Esophagus muscularis mucosa (tissue), 4 donors: ENCODE measurements around the gene SLC5A6. TPM values are rescaled to one million over a fixed set of nuclear protein-coding genes. Genes with fewer than 3 reads are reported as not detected.

Experiments
- DNase-seq: peaks from one replicate; pipeline ENCODE4 v3.0.0-alpha.2; 2017; ENCODE audit errors: extremely low spot score
- H3K27ac ChIP-seq, 4 donors: fragments of 200-600 bp; sonication (generic); replicated peaks in 1 of 4; 1 replicate in 3 of 4; 2 replicates in 1 of 4; pipeline ENCODE4 v1.5.1; 2016 to 2019; ENCODE audit warnings: mild to moderate bottlenecking in 1 of 4
- H3K27me3 ChIP-seq, 4 donors: fragments of 200-600 bp; sonication (generic); one replicate each; pipeline versions ENCODE4 v1.5.1 to v1.6.0; 2016 to 2019
- H3K36me3 ChIP-seq, 4 donors: fragments of 200-600 bp; sonication (generic); one replicate each; pipeline ENCODE4 v1.5.1; 2016 to 2019
- H3K4me1 ChIP-seq, 4 donors: fragments of 200-600 bp; sonication (generic); one replicate each; pipeline ENCODE4 v1.5.1; 2016 to 2019
- H3K4me3 ChIP-seq, 4 donors: fragments of 200-600 bp; sonication (generic); 1 replicate in 2 of 4; 2 replicates in 2 of 4; pipeline ENCODE4 v1.5.1; 2016 to 2019; ENCODE audit warnings: mild to moderate bottlenecking in 4 of 4, moderate library complexity in 1 of 4
- H3K9me3 ChIP-seq, 4 donors: fragments of 200-600 bp; sonication (generic); 1 replicate in 3 of 4; 2 replicates in 1 of 4; pipeline ENCODE4 v1.5.1; 2016 to 2019
- EP300 ChIP-seq: sonication (generic); formaldehyde crosslinking; IDR thresholded peaks from one replicate; pipeline ENCODE4 v1.6.1; 2017; ENCODE audit warnings: antibody characterized with exemption
- POLR2A ChIP-seq: fragments of 450-650 bp; IDR thresholded peaks from one replicate; pipeline ENCODE4 v1.6.1; 2017; ENCODE audit warnings: antibody characterized with exemption, moderate library complexity, mild to moderate bottlenecking, low read depth
- POLR2AphosphoS5 ChIP-seq, 2 donors: sonication (generic); formaldehyde crosslinking; IDR thresholded peaks; one replicate each; pipeline ENCODE4 v1.6.1; 2017; ENCODE audit warnings: antibody characterized with exemption in 2 of 2
- WGBS: methylation state at CpG from one replicate; pipeline ENCODE4 v1.1.5; 2018; 5-methylcytosine and 5-hydroxymethylcytosine counted together
- intact Hi-C: fragments of 100-400 bp; cut with DNase I; formaldehyde crosslinking; loops from one replicate; pipeline ENCODE4 v1.15.1; 2023
- total RNA-seq, 4 donors: library from RNA; depleted of rRNA; stranded (reverse); fragments of >200 nt; gene quantifications; one replicate each; pipeline versions ENCODE4 v1.1.0 to v1.2.1, GENCODE V29; 2016
- TF ChIP-seq, protein P1 (sequence below), 3 experiments: fragments of 200-600 bp in 2 of 3; fragments of 450-650 bp in 1 of 3; sonication (generic) in 2 of 3; IDR thresholded peaks; one replicate each; pipeline ENCODE4 v1.5.1; 2017 to 2019; ENCODE audit warnings: antibody characterized with exemption in 3 of 3, mild to moderate bottlenecking in 2 of 3, moderate library complexity in 1 of 3

Gene SLC5A6
- total RNA-seq, 4 donors from 2014 or later, result 7.5 to 21.5 (median 13.6) TPM

DNA sequence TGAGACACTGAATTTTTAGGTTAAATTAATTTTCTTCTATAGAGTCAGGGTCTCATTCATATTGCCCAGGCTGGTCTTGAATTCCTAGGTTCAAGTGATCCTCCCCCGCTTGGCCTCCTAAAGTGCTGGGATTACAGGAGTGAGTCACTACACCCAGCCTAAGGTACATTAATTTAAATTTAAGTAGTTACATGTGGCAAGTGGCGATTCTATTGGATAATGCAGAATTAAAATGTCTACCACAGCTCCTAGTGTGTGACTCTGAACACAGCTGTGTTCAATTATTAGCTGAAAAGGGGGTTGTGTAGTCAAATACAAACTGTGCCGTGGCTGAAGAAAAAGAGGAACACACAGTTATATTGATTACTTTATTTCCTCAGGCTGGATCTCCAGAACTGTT, 2.9 kb upstream of the SLC5A6 start:
- Histone ChIP-seq H3K9me3 (no peaks in the 10 kb centered on the region), H3K27me3 (no peaks in the 10 kb centered on the region), H3K27ac (no peak overlapping the region), H3K4me3 (no peak overlapping the region), H3K36me3 (peaks cover 0 to 28% (median 9%) of the 10 kb centered on the region in 4 donors), H3K4me1 (peaks cover 30 to 56% (median 38%) of the 10 kb centered on the region in 4 donors)
- 95% methylated on average over 3 of the region's 3 CpGs for WGBS
- TF ChIP-seq POLR2AphosphoS5 (IDR thresholded peaks at IDR 0.05), result no peak
- TF ChIP-seq, protein P1, sequence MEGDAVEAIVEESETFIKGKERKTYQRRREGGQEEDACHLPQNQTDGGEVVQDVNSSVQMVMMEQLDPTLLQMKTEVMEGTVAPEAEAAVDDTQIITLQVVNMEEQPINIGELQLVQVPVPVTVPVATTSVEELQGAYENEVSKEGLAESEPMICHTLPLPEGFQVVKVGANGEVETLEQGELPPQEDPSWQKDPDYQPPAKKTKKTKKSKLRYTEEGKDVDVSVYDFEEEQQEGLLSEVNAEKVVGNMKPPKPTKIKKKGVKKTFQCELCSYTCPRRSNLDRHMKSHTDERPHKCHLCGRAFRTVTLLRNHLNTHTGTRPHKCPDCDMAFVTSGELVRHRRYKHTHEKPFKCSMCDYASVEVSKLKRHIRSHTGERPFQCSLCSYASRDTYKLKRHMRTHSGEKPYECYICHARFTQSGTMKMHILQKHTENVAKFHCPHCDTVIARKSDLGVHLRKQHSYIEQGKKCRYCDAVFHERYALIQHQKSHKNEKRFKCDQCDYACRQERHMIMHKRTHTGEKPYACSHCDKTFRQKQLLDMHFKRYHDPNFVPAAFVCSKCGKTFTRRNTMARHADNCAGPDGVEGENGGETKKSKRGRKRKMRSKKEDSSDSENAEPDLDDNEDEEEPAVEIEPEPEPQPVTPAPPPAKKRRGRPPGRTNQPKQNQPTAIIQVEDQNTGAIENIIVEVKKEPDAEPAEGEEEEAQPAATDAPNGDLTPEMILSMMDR (IDR thresholded peaks at IDR 0.05), result no peak
- TF ChIP-seq EP300, result no peak
- DNase-seq, result no peak
- intact Hi-C loops, result loop anchor here (2.0 to 10.0 kb wide), 2 partner anchors 80 to 160 kb away; partner anchors contain the start of genes EIF2B4, PREB and SNX17

DNA sequence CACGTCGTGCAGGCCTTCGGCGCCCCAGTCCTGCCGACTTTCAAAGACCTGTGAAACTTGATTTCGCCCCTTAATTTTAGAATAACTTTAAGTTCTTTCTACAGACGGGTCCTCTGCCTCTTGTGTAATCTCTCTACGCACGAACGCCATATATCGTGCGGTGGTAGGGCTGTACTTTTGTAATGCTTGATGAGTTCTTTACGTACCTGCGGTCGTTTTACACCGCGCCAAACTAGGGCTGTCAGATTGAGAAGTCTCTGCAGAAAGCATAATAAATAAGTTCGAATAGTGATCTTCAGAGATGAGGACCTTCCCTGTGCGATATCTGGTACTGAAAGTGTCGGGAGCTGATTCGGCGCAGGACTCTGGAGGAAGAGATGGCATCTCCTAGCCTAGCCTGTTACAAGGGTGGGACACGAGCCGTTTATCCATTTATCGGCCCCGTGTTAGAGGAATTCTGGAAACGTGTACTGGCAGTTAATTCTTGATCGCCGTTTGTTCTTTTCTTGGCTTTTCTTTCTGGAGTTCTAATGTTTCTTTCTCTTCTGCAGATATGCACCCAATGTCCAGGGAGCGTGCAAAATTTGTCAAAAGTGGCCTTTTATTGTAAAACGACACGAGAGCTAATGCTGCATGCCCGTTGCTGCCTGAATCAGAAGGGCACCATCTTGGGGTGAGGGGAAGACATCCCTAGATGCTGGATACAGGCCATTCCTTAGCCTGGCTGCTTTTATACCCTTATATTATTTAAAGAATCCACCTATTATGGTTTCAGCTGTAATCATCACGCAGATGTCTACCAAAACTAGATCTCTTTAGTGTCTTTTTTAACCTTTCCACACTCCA, 781 bp upstream of the SLC5A6 start:
- 9% methylated on average over 34 of the region's 34 CpGs for WGBS
- intact Hi-C loops, result loop anchor here (10.0 kb wide), 1 partner anchor 162 kb away; the partner anchor contains the start of genes EIF2B4 and SNX17
- peak overlapping the region; percentile 91 to 98 (median 94) for H3K27ac ChIP-seq

DNA sequence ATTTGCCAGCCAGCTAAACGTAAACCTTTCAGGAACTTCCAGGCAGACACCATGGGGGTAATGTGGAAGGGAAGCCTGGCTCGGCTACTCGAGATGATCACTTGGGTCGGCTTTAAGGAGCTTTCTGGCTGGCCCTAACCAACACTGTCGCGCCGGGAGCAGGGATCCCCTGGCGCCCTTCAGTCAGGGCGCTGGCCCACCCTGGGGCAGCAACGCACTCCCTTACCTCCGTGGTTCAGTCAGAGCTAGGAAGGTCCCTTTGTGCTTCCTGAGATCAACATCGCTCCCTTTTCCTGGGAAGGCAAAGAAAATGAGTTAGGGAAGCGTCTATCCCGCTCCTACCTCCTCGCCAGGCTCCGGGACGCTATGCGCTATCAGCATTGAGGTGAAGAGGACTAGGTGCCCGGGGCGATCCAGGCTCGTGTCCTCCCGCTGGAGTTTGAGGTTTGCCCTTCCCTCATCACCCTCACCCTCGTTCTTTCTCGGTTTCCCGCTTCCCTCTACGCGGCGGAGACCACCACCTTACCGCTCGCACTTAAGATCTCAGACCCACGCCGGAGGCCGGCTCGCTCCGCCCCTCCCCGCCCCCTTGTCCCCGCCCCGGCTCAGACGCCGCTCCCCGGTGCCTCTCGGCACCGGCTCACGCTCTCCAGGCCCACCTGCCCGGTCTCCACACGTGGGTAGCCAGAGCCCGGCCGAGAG, 676 bp downstream of the SLC5A6 start:
- Histone ChIP-seq H3K4me3 (peak overlapping the region; percentile 68 to 92 (median 86)), H3K4me1 (peaks cover 19 to 35% (median 25%) of the 10 kb centered on the region in 4 donors), H3K27ac (peak overlapping the region; percentile 91 to 98 (median 94)), H3K9me3 (no peaks in the 10 kb centered on the region), H3K27me3 (no peaks in the 10 kb centered on the region), H3K36me3 (peaks cover 18 to 52% (median 38%) of the 10 kb centered on the region in 4 donors)
- 1% methylated on average over 34 of the region's 48 CpGs for whole genome bisulfite sequencing
- TF ChIP-seq POLR2A, result no peak
- TF ChIP-seq, protein P1 (IDR thresholded peaks at IDR 0.05), result no peak
- no peak for TF ChIP-seq POLR2AphosphoS5 (IDR thresholded peaks at IDR 0.05)
- no peak for TF ChIP-seq EP300
- no peak for DNase-seq
- intact Hi-C loops, result loop anchor here (10.0 kb wide), 1 partner anchor 163 kb away; the partner anchor contains the start of genes EIF2B4 and SNX17

More for the DNA sequence above, 781 bp upstream of the SLC5A6 start:
- Histone ChIP-seq H3K4me3 (peak overlapping the region; percentile 68 to 92 (median 86)), H3K27me3 (no peaks in the 10 kb centered on the region), H3K36me3 (peaks cover 7 to 38% (median 24%) of the 10 kb centered on the region in 4 donors), H3K9me3 (no peaks in the 10 kb centered on the region), H3K4me1 (peaks cover 27 to 49% (median 36%) of the 10 kb centered on the region in 4 donors)
- DNase-seq, result no peak
- no peak for TF ChIP-seq POLR2AphosphoS5 (IDR thresholded peaks at IDR 0.05)
- no peak for TF ChIP-seq POLR2A
- TF ChIP-seq EP300, result no peak
- TF ChIP-seq, protein P1 (IDR thresholded peaks at IDR 0.05), result no peak

- Histone ChIP-seq H3K4me3 (no peak overlapping the region), H3K36me3 (peaks cover 29 to 58% (median 45%) of the 10 kb centered on the region in 4 donors), H3K27ac (no peak overlapping the region), H3K4me1 (peaks cover 19 to 33% (median 23%) of the 10 kb centered on the region in 4 donors), H3K9me3 (no peaks in the 10 kb centered on the region), H3K27me3 (no peaks in the 10 kb centered on the region)
- intact Hi-C loops, result loop anchor here (10.0 kb wide), 1 partner anchor 165 kb away; the partner anchor contains the start of genes EIF2B4 and SNX17
- no peak for DNase-seq
- 92% methylated on average over 6 of the region's 6 CpGs for WGBS
- TF ChIP-seq POLR2A (no peak), EP300 (no peak), POLR2AphosphoS5 (IDR thresholded peaks at IDR 0.05) (no peak)
- TF ChIP-seq, protein P1 (IDR thresholded peaks at IDR 0.05), result no peak
Measured at GRCh38 chr2:27209621-27210401, 2.3 kb downstream of the SLC5A6 start.
